Measurements from ENCODE around the gene METTL15. TPM values are rescaled to one million over a fixed set of nuclear protein-coding genes. Genes with fewer than 3 reads are reported as not detected.

The METTL15 gene
- total RNA-seq, 1 experiment from 2014 or later, result 12.4 TPM

Other genes starting within 250 kb of the METTL15 start
- 11.6 and 15.3 TPM in 2 replicates for gene KIF18A, start 232 bp upstream of the METTL15 start, total RNA-seq (2014; rRNA removed)